SK-N-SH (cell line): Measurements from ENCODE around the gene RCAN2. TPM values are rescaled to one million over a fixed set of nuclear protein-coding genes. Genes with fewer than 3 reads are reported as not detected.

Experiments
- CTCF ChIA-PET: fragments of 300-600, 350-600 bp; formaldehyde crosslinking; extraction: SDS; loops from one replicate; lab custom pipeline; 2021; lab: Yijun Ruan, JAX
- POLR2A ChIA-PET: fragments of 350-600 bp; sonication (Branson Sonifier 250); formaldehyde crosslinking; extraction: SDS; loops from one replicate; lab custom pipeline; 2020; ENCODE audit warnings: antibody characterized with exemption, inconsistent platforms; lab: Yijun Ruan, JAX
- DNase-seq: peaks from one replicate; pipeline ENCODE4 v3.0.0; 2012
- H2AFZ ChIP-seq: fragments of 200-600 bp; sonication (generic); 2 replicates; pipeline ENCODE4 v1.8.1; 2016; ENCODE audit warnings: antibody characterized with exemption, mild to moderate bottlenecking, low read depth
- H3F3A ChIP-seq: fragments of 200-600 bp; sonication (generic); replicated peaks from 2 replicates; pipeline ENCODE3; 2016; ENCODE audit warnings: antibody characterized with exemption, mild to moderate bottlenecking; ENCODE audit not compliant: insufficient read depth
- H3K27ac ChIP-seq, 2 experiments: fragments of 200-500 bp in 1 of 2; fragments of 200-600 bp in 1 of 2; sonication (Bioruptor generic) in 1 of 2; sonication (generic), shearing (Covaris generic) in 1 of 2; 2 replicates each; pipeline versions ENCODE4 v1.5.1 to v1.6.1; 2014 to 2016; ENCODE audit warnings: low read depth in 2 of 2, inconsistent platforms in 1 of 2, low read length in 1 of 2, mild to moderate bottlenecking in 1 of 2, mixed read lengths in 1 of 2
- H3K27me3 ChIP-seq: fragments of 200-600 bp; sonication (generic), shearing (Covaris generic); 2 replicates; pipeline ENCODE4 v1.6.1; 2016; ENCODE audit warnings: mixed run types; ENCODE audit not compliant: insufficient read depth
- H3K36me3 ChIP-seq, 2 experiments: fragments of 200-500 bp in 1 of 2; fragments of 200-600 bp in 1 of 2; sonication (Bioruptor generic) in 1 of 2; sonication (generic) in 1 of 2; replicated peaks in 1 of 2; 2 replicates each; pipeline versions ENCODE3 to v1.5.1; 2014 to 2016; ENCODE audit warnings: low read length in 1 of 2, mild to moderate bottlenecking in 1 of 2; ENCODE audit not compliant: insufficient read depth in 2 of 2, control insufficient read depth in 1 of 2
- H3K4me1 ChIP-seq, 2 experiments: fragments of 200-500 bp in 1 of 2; fragments of 200-600 bp in 1 of 2; sonication (Bioruptor generic) in 1 of 2; sonication (generic), shearing (Covaris generic) in 1 of 2; 2 replicates each; pipeline versions ENCODE4 v1.5.1 to v1.6.1; 2014 to 2016; ENCODE audit warnings: low read depth in 1 of 2, low read length in 1 of 2, mixed run types in 1 of 2; ENCODE audit not compliant: insufficient read depth in 2 of 2, control insufficient read depth in 1 of 2
- H3K4me2 ChIP-seq: fragments of 200-600 bp; sonication (generic), shearing (Covaris generic); 2 replicates; pipeline ENCODE4 v1.6.1; 2017; ENCODE audit warnings: mixed run types
- H3K4me3 ChIP-seq, 2 experiments: fragments of 200-500 bp in 1 of 2; fragments of 200-600 bp in 1 of 2; sonication (Bioruptor generic) in 1 of 2; sonication (generic), shearing (Covaris generic) in 1 of 2; 2 replicates each; pipeline versions ENCODE4 v1.5.1 to v1.8.1; 2014 to 2016; ENCODE audit warnings: low read depth in 2 of 2, inconsistent platforms in 1 of 2, low read length in 1 of 2, mild to moderate bottlenecking in 1 of 2, mixed read lengths in 1 of 2, moderate library complexity in 1 of 2
- H3K79me2 ChIP-seq: fragments of 200-600 bp; sonication (generic); 2 replicates; pipeline ENCODE4 v1.8.1; 2017; ENCODE audit warnings: mild to moderate bottlenecking; ENCODE audit not compliant: insufficient read depth
- H3K9ac ChIP-seq: fragments of 200-600 bp; sonication (generic); 2 replicates; pipeline ENCODE4 v1.6.1; 2017; ENCODE audit warnings: mixed run types
- H3K9me2 ChIP-seq: fragments of 200-600 bp; sonication (generic); 2 replicates; pipeline ENCODE4 v1.6.1; 2017; ENCODE audit warnings: mixed run types
- H3K9me3 ChIP-seq: fragments of 200-600 bp; sonication (generic); 2 replicates; pipeline ENCODE4 v1.6.1; 2017; ENCODE audit warnings: mixed run types, mild to moderate bottlenecking, moderate library complexity
- H4K20me1 ChIP-seq: fragments of 200-600 bp; sonication (generic); 2 replicates; pipeline ENCODE4 v1.6.1; 2017; ENCODE audit warnings: mild to moderate bottlenecking, mixed run types; ENCODE audit not compliant: insufficient read depth
- FOSL2 ChIP-seq: IDR thresholded peaks from 2 replicates; pipeline ENCODE4 v1.4.0; 2012; ENCODE audit warnings: low read depth, mild to moderate bottlenecking, moderate library complexity, borderline replicate concordance
- FOXJ3 ChIP-seq: sonication (generic); formaldehyde crosslinking; IDR thresholded peaks from 2 replicates; pipeline ENCODE4 v1.5.1; 2020; ENCODE audit warnings: mild to moderate bottlenecking, missing genetic modification reagents
- FOXM1 ChIP-seq: IDR thresholded peaks from 2 replicates; pipeline ENCODE4 v1.4.0; 2012; ENCODE audit warnings: low read depth, mild to moderate bottlenecking
- MXI1 ChIP-seq: IDR thresholded peaks from 2 replicates; pipeline ENCODE4 v1.6.1; 2012; ENCODE audit warnings: mild to moderate bottlenecking, low read depth, low read length, improper control_type of control experiment
- POLR2AphosphoS5 ChIP-seq: IDR thresholded peaks from 2 replicates; pipeline ENCODE4 v1.6.1; 2012; ENCODE audit warnings: low read depth, low read length
- RAD21 ChIP-seq: IDR thresholded peaks from 2 replicates; pipeline ENCODE4 v1.6.1; 2012; ENCODE audit warnings: mild to moderate bottlenecking, low read length
- RXRA ChIP-seq: IDR thresholded peaks from 2 replicates; pipeline ENCODE4 v1.4.0; 2012; ENCODE audit warnings: low read depth, mild to moderate bottlenecking, borderline replicate concordance
- SIN3A ChIP-seq: IDR thresholded peaks from 2 replicates; pipeline ENCODE4 v1.6.1; 2012; ENCODE audit warnings: low read depth, mild to moderate bottlenecking, low read length, moderate library complexity, borderline replicate concordance
- TEAD4 ChIP-seq: IDR thresholded peaks from 2 replicates; pipeline ENCODE4 v1.4.0; 2012; ENCODE audit warnings: mild to moderate bottlenecking, borderline replicate concordance; ENCODE audit not compliant: insufficient read depth
- YY1 ChIP-seq: IDR thresholded peaks from 2 replicates; pipeline ENCODE4 v1.4.0; 2012; ENCODE audit warnings: low read depth, mild to moderate bottlenecking
- WGBS: methylation state at CpG from one replicate; pipeline ENCODE4 v1.1.6; 2017; ENCODE audit warnings: low lambda C conversion rate; 5-methylcytosine and 5-hydroxymethylcytosine counted together
- polyA plus RNA-seq, 3 experiments: library from polyadenylated mRNA; depleted of rRNA; stranded (reverse); fragments of >200 nt; gene quantifications; 2 replicates each; pipeline ENCODE4 v1.2.3, GENCODE V29; 2012
- TF ChIP-seq, protein P1 (sequence below): IDR thresholded peaks from 2 replicates; pipeline ENCODE4; 2012
- TF ChIP-seq, protein P2 (sequence below): IDR thresholded peaks from 2 replicates; pipeline ENCODE4 v1.4.0; 2012; ENCODE audit warnings: low read depth, borderline replicate concordance
- TF ChIP-seq, protein P3 (sequence below): fragments of 200-600 bp; sonication (generic); IDR thresholded peaks from 2 replicates; pipeline ENCODE4 v1.6.1; 2017; ENCODE audit warnings: antibody characterized with exemption, mild to moderate bottlenecking, moderate library complexity
- TF ChIP-seq, protein P4 (sequence below): IDR thresholded peaks from 2 replicates; pipeline ENCODE4 v1.4.0; 2012; ENCODE audit warnings: low read depth, borderline replicate concordance
- TF ChIP-seq, protein P5 (sequence below): fragments of 150-350 bp; IDR thresholded peaks from 2 replicates; pipeline ENCODE4 v1.6.1; 2017; ENCODE audit warnings: antibody characterized with exemption, low read length, low read depth, borderline replicate concordance

RCAN2 gene
- polyA plus RNA-seq, 1 of the 3 experiments (the other 2 are of a cell fraction): not detected

DNA sequence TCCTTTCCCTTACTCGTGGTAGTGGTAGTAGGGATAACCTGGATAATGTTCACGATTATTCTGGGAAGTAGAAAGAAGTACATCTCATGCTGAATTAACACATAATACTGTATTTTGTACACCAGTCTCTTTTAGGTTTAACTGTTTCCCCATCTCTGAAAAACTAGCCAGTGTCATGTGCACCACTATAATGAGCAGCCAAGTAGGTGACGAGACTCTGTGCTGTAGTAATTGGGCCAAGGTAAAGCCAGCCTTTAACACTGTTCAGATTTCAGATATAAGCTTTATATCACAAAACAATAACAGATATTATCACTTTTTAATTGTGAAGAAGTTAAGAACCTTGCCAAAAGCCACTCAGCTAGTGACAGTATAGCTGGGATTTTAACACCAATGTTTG, 219.5 kb downstream of the RCAN2 start:
- Histone ChIP-seq H2AFZ (no peak overlapping the region), H3K27me3 (no peaks in the 10 kb centered on the region; the same call in 1 of the 2 replicates), H3K4me2 (no peak overlapping the region), H3K9ac (no peak overlapping the region), H3F3A (no peaks in the 10 kb centered on the region), H3K4me3 (no peak overlapping the region), H3K79me2 (no peaks in the 10 kb centered on the region), H3K9me3 (no peaks in the 10 kb centered on the region), H3K9me2 (no peaks in the 10 kb centered on the region), H3K27ac (no peak overlapping the region), H4K20me1 (no peaks in the 10 kb centered on the region), H3K4me1 (no peaks in the 10 kb centered on the region), H3K36me3 (no peaks in the 10 kb centered on the region)
- ChIA-PET POLR2A (no interaction called here), CTCF (no interaction called here)
- TF ChIP-seq, protein P1, sequence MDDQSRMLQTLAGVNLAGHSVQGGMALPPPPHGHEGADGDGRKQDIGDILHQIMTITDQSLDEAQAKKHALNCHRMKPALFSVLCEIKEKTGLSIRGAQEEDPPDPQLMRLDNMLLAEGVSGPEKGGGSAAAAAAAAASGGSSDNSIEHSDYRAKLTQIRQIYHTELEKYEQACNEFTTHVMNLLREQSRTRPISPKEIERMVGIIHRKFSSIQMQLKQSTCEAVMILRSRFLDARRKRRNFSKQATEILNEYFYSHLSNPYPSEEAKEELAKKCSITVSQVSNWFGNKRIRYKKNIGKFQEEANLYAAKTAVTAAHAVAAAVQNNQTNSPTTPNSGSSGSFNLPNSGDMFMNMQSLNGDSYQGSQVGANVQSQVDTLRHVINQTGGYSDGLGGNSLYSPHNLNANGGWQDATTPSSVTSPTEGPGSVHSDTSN: no peak
- TF ChIP-seq FOXJ3 (CRISPR knock-in tag) (no peak), TEAD4 (no peak), POLR2AphosphoS5 (no peak), FOSL2 (no peak), YY1 (no peak), RXRA (no peak), SIN3A (no peak), FOXM1 (no peak), RAD21 (no peak), MXI1 (no peak)
- TF ChIP-seq, protein P2, sequence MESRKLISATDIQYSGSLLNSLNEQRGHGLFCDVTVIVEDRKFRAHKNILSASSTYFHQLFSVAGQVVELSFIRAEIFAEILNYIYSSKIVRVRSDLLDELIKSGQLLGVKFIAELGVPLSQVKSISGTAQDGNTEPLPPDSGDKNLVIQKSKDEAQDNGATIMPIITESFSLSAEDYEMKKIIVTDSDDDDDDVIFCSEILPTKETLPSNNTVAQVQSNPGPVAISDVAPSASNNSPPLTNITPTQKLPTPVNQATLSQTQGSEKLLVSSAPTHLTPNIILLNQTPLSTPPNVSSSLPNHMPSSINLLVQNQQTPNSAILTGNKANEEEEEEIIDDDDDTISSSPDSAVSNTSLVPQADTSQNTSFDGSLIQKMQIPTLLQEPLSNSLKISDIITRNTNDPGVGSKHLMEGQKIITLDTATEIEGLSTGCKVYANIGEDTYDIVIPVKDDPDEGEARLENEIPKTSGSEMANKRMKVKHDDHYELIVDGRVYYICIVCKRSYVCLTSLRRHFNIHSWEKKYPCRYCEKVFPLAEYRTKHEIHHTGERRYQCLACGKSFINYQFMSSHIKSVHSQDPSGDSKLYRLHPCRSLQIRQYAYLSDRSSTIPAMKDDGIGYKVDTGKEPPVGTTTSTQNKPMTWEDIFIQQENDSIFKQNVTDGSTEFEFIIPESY: no peak
- TF ChIP-seq, protein P3, sequence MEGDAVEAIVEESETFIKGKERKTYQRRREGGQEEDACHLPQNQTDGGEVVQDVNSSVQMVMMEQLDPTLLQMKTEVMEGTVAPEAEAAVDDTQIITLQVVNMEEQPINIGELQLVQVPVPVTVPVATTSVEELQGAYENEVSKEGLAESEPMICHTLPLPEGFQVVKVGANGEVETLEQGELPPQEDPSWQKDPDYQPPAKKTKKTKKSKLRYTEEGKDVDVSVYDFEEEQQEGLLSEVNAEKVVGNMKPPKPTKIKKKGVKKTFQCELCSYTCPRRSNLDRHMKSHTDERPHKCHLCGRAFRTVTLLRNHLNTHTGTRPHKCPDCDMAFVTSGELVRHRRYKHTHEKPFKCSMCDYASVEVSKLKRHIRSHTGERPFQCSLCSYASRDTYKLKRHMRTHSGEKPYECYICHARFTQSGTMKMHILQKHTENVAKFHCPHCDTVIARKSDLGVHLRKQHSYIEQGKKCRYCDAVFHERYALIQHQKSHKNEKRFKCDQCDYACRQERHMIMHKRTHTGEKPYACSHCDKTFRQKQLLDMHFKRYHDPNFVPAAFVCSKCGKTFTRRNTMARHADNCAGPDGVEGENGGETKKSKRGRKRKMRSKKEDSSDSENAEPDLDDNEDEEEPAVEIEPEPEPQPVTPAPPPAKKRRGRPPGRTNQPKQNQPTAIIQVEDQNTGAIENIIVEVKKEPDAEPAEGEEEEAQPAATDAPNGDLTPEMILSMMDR: no peak
- TF ChIP-seq, protein P4, sequence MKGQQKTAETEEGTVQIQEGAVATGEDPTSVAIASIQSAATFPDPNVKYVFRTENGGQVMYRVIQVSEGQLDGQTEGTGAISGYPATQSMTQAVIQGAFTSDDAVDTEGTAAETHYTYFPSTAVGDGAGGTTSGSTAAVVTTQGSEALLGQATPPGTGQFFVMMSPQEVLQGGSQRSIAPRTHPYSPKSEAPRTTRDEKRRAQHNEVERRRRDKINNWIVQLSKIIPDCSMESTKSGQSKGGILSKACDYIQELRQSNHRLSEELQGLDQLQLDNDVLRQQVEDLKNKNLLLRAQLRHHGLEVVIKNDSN: no peak
- TF ChIP-seq, protein P5, sequence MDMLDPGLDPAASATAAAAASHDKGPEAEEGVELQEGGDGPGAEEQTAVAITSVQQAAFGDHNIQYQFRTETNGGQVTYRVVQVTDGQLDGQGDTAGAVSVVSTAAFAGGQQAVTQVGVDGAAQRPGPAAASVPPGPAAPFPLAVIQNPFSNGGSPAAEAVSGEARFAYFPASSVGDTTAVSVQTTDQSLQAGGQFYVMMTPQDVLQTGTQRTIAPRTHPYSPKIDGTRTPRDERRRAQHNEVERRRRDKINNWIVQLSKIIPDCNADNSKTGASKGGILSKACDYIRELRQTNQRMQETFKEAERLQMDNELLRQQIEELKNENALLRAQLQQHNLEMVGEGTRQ: no peak
- no peak for DNase-seq
- 1% methylated on average over 3 of the region's 3 CpGs for WGBS
